H7 (cell line): ENCODE measurements around the gene ZNF70. TPM values are rescaled to one million over a fixed set of nuclear protein-coding genes. Genes with fewer than 3 reads are reported as not detected.
A peak's percentile ranks its signal among the peaks of the same experiment; 100 is the strongest.

Experiments used
- DNase-seq: peaks from one replicate; pipeline ENCODE4 v3.0.0; 2012
- H3K27me3 ChIP-seq: 2 replicates; pipeline ENCODE4 v1.6.0; 2011; ENCODE audit warnings: mild to moderate bottlenecking, low read length; ENCODE audit not compliant: control insufficient read depth, insufficient read depth
- H3K36me3 ChIP-seq: replicated peaks from 2 replicates; pipeline ENCODE4 v1.5.1; 2011; ENCODE audit warnings: low read length; ENCODE audit not compliant: control insufficient read depth, insufficient read depth
- H3K4me3 ChIP-seq: 2 replicates; pipeline ENCODE4 v1.5.1; 2011; ENCODE audit warnings: low read depth, mild to moderate bottlenecking, control low read depth, low read length, moderate library complexity; ENCODE audit not compliant: insufficient read depth
- total RNA-seq: library from RNA; depleted of rRNA; stranded (reverse); fragments of >200 nt; shearing (Covaris generic); gene quantifications from 2 replicates; pipeline ENCODE4 v1.2.3, GENCODE V29; 2014

The ZNF70 gene
- total RNA-seq, 1 experiment from 2014 or later = 1.7 TPM

DNA sequence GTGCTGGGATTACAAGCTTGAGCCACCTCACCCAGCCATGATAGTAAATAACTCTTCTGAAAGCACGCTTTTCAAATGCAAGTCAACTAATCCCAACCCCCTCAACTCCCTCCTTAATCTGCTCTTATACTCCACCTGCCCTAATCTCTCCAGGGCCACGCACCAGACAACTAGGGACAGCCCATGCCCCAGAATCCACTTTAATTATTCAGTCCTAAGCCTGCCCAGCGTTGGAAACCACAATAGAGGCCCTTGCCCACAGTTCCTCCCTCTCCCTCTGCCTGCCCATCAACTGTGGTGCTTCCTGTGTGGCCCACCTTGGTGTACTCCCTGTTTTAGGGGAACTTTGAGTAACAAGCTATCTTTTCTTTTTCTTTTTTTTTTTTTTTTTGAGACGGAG, 6.0 kb upstream of the ZNF70 start:
- Histone ChIP-seq H3K36me3 (no peaks in the 10 kb centered on the region), H3K27me3 (no peaks in the 10 kb centered on the region), H3K4me3 (no peak overlapping the region)
- no peak for DNase-seq

- no peaks in the 10 kb centered on the region for H3K36me3 ChIP-seq
- H3K27me3 ChIP-seq = no peaks in the 10 kb centered on the region
- DNase-seq = no peak
- no peak overlapping the region for H3K4me3 ChIP-seq
These were observed 4.8 kb upstream of the ZNF70 start for GRCh38 chr22:23755711-23756110.

DNA sequence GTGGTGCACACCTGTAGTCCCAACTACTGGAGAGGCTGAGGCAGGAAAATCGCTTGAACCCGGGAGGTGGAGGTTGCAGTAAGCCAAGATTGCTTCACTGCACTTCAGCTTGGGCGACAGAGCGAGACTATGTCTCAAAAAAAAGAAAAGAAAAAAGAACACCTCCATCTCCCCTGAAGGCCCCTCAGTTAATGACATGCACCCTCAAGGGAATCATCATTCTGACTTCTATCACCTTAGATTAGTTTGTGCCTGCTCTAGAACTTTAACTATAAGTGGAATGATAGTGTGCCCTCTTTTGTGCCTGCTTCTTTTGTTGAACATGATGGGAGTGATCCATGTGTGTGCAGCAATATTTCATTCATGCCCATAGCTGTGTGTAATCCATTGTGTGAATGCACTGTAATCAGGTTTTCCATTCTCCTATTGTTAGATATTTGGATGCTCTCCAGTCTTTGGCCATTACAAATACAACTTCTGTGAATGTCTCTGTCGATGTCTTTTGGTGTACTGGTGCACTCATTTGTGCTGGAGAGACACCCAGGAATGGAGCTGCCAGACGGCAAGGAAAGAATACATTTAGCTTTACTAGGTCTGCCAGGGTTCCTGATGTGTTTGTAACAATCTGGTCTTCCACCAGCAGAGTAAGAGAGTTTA, 4.2 kb upstream of the ZNF70 start:
- DNase-seq = no peak
- Histone ChIP-seq H3K27me3 (no peaks in the 10 kb centered on the region), H3K4me3 (no peak overlapping the region), H3K36me3 (no peaks in the 10 kb centered on the region)

GRCh38 chr22:23754220-23754919, 3.5 kb upstream of the ZNF70 start, which contains the start of gene VPREB3:
VPREB3 (minus strand) TSS chr22:23754425; CDS start chr22:23754363, 62 bp downstream.
- Histone ChIP-seq H3K36me3 (no peaks in the 10 kb centered on the region), H3K4me3 (no peak within 1 kb of the TSS), H3K27me3 (no peaks in the 10 kb centered on the region)
- DNase-seq = peak; percentile 60

DNA sequence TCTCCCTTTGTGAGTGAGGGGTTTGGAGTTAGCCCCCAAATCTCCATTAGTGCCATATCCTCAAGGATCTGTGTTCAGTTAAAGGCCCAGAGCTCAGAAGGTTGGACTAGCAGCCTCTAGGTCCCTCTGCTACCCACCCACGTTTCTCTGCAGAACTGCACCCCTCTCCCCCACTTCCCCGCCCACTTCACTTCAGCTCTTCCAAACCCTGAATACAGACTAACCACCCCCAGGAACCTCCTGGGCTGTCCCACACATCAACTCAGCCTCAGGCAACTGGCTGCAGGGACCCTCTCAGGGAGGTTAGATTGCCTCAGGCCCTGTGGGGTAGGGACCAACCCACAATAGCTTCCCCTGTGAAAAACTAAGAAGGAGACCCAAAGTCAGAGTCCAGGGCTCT, 2.5 kb upstream of the ZNF70 start:
- Histone ChIP-seq H3K36me3 (no peaks in the 10 kb centered on the region), H3K27me3 (no peaks in the 10 kb centered on the region), H3K4me3 (no peak overlapping the region)
- no peak for DNase-seq

GRCh38 chr22:23752750-23753149, 1.8 kb upstream of the ZNF70 start:
- Histone ChIP-seq H3K27me3 (no peaks in the 10 kb centered on the region), H3K4me3 (no peak overlapping the region), H3K36me3 (no peaks in the 10 kb centered on the region)
- no peak for DNase-seq

GRCh38 chr22:23752090-23752691, 1.3 kb upstream of the ZNF70 start:
- peak; percentile 57 for DNase-seq
- H3K4me3 ChIP-seq = peak overlapping the region; percentile 95; the same call in 1 of the 2 replicates
- H3K27me3 ChIP-seq = no peaks in the 10 kb centered on the region
- H3K36me3 ChIP-seq = no peaks in the 10 kb centered on the region

GRCh38 chr22:23751441-23751996, 607 bp upstream of the ZNF70 start:
- Histone ChIP-seq H3K4me3 (peak overlapping the region; percentile 95), H3K36me3 (no peaks in the 10 kb centered on the region), H3K27me3 (no peaks in the 10 kb centered on the region)
- DNase-seq = peak; percentile 84

GRCh38 chr22:23750367-23750713, 572 bp downstream of the ZNF70 start:
- Histone ChIP-seq H3K36me3 (no peaks in the 10 kb centered on the region), H3K27me3 (no peaks in the 10 kb centered on the region), H3K4me3 (peak overlapping the region; percentile 67)
- no peak for DNase-seq

- H3K4me3 ChIP-seq = no peak overlapping the region
- DNase-seq = peak; percentile 42
- H3K36me3 ChIP-seq = peaks cover under 1% of the 10 kb centered on the region
- H3K27me3 ChIP-seq = no peaks in the 10 kb centered on the region
These were observed 1.0 kb downstream of the ZNF70 start for GRCh38 chr22:23749841-23750301.

GRCh38 chr22:23745791-23746190, 5.1 kb downstream of the ZNF70 start:
- Histone ChIP-seq H3K36me3 (peaks cover 12% of the 10 kb centered on the region), H3K4me3 (no peak overlapping the region), H3K27me3 (no peaks in the 10 kb centered on the region)
- DNase-seq = peak; percentile 26

GRCh38 chr22:23744485-23744884, 6.4 kb downstream of the ZNF70 start:
- no peak overlapping the region for H3K4me3 ChIP-seq
- peaks cover 12% of the 10 kb centered on the region for H3K36me3 ChIP-seq
- H3K27me3 ChIP-seq = no peaks in the 10 kb centered on the region

DNA sequence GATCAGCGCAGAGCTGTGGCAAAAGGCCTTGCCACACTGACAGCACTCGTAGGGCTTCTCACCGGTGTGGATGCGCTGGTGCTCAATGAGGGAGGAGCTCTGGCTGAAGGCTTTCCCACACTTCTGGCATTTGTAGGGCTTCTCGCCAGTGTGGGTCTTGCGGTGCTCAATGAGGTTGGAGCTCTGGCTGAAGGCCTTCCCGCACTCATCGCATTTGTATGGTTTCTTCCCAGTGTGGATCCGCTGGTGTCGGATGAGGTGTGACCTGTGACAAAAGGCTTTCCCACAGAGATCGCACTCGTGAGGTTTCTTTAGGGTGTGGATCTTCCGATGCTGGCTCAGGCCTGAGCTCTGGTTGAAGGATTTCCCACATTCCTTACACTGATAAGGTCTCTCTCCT, 6.9 kb downstream of the ZNF70 start:
- DNase-seq = no peak
- Histone ChIP-seq H3K36me3 (peaks cover 12% of the 10 kb centered on the region), H3K27me3 (no peaks in the 10 kb centered on the region), H3K4me3 (no peak overlapping the region)

More at GRCh38 chr22:23744485-23744884, 6.4 kb downstream of the ZNF70 start:
- DNase-seq = peak; percentile 7

DNA sequence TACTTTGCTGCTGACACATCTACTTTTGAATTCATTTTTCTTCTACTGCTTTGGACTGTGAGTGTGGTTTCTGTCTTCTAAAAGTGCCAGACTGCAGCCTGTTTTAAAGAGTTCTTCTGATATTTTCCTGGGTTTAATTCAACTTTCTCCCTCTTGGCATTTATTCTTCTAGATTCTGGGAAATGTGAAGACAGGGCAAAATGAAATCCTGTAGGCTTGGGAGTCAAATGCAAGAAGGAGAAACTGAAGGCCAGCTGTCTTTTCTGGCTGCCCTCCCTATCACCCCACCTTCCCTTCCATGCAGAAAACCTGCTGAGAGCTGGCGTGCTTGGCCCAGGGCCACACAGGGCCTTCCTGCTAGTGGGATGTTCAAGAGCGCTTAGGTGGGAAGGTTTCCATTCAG, 7.6 kb downstream of the ZNF70 start:
- H3K4me3 ChIP-seq = no peak overlapping the region
- no peak for DNase-seq

More for the DNA sequence above, 7.6 kb downstream of the ZNF70 start:
- Histone ChIP-seq H3K27me3 (no peaks in the 10 kb centered on the region), H3K36me3 (peaks cover 12% of the 10 kb centered on the region)
